VCaP (cell line): Measurements from ENCODE around the gene UBR1.

Experiments used
- H3K27ac ChIP-seq: fragments of 450-650 bp; 2 replicates; pipeline ENCODE4 v1.5.1; 2017
- TF ChIP-seq, protein P1 (sequence below): fragments of 450-650 bp; conservative IDR thresholded peaks from 2 replicates; pipeline ENCODE4 v1.5.1; 2017; ENCODE audit warnings: mild to moderate bottlenecking, moderate library complexity

The UBR1 gene

DNA sequence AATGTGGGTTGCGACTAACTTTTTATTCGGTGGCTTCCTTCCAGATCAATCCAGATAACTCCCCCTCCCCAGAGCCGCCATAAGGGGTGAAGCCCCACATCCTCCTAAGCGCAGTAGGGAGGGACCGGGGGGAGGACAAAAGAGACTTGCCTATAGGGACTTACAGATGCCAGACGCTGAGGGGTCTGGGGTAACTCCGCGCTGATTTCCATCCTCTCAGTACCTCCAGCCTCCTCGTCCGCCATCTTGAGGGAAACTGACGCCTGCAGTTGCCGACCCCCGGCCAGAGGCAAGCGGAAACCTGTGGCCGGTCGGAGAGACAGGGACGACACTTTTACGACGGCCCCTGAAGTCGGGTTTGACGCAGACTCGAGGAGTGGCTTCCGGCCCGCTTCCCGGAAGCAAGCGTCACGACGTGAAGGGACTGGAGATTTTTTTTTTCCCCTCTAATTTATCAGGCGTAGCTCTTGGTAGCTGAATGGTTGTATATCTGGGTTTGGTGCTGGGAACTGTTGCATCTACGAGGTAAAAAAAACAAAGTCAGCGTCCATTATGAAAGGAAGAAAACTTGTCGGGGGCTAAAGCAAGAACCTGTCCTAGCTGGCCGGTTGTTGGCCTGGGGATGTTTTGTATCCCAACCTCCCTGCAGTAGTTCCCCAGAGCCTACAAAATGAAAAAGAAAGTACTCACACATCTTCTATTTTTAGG is at the start of gene UBR1:
TSS of gene UBR1 (minus strand) at position 261 of the 708 bp plus-strand sequence. CDS start at position 245, 16 bp downstream.
- TF ChIP-seq, protein P1, sequence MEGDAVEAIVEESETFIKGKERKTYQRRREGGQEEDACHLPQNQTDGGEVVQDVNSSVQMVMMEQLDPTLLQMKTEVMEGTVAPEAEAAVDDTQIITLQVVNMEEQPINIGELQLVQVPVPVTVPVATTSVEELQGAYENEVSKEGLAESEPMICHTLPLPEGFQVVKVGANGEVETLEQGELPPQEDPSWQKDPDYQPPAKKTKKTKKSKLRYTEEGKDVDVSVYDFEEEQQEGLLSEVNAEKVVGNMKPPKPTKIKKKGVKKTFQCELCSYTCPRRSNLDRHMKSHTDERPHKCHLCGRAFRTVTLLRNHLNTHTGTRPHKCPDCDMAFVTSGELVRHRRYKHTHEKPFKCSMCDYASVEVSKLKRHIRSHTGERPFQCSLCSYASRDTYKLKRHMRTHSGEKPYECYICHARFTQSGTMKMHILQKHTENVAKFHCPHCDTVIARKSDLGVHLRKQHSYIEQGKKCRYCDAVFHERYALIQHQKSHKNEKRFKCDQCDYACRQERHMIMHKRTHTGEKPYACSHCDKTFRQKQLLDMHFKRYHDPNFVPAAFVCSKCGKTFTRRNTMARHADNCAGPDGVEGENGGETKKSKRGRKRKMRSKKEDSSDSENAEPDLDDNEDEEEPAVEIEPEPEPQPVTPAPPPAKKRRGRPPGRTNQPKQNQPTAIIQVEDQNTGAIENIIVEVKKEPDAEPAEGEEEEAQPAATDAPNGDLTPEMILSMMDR, result no peak
- H3K27ac ChIP-seq, result peak within 1 kb of the TSS; percentile 83

DNA sequence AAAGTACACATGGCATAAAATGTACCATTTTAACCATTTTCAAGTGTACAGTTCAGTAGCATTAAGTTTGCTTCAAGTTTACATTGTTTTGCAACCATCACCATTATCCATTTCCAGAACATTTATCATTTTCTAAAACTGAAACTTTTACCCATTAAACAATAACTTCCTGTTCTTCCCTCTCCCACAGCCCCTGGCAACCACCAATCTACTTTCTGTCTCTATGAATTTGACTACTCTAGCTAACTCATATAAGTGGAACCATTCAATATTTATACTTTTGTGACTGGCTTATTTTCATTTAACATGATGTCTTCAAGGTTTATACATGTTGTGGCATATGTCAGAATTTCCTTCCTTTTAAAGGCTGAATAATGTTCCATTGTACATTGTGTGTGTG is 47.4 kb upstream of the UBR1 start:
- TF ChIP-seq, protein P1, result no peak
- no peak overlapping the region for H3K27ac ChIP-seq

DNA sequence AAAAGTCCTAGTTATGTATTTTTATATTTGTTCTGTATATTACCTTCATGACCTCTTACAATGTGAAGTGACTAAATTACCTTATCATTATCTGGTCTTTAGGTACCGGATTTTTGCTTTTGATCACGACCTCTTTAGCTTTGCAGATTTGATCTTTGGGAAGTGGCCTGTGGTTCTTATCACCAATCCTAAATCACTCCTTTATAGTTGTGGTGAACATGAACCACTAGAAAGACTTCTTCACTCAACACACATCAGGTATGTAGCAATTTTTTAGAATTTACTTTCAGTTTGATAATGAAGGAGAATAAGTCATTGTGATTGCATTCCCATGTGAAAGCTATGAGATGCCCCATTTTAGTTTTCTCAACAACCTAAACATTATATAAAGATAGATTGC is 45.9 kb upstream of the UBR1 start:
- H3K27ac ChIP-seq, result no peak overlapping the region
- TF ChIP-seq, protein P1, result no peak

DNA sequence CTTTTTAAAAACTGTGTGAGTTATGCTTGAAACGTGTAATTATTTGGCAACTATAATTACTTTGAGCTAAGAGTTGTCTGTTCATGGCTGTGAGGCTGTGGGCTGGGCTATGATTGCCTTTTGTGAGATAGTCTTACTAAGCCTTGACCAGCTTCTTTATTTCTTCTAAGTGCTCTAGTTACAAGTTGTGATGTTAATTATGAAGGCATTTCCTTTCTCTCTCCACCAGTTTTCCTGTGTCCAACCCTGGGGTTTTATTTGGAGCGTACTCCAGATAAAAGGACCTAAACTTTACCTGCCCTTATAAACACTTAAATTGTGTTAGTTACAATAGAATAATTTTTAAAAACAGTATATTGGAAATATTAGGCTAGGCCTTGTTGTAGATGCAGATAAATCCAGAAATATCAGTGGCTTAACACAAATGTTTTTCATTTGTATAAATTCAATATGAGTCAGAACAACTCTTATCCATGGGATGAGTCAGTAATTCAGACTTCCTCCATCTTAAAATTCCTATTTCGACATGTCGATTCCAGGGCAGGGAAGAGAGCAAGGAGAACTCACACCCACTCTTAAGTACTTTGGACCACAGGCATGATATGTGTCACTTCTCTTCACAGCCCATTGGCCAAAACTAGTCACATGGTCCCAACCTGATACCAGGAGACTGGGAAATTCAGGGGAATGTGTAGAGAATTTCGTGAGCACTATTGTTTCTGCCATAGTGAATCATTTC is 44.5 kb upstream of the UBR1 start:
- TF ChIP-seq, protein P1, result no peak

GRCh38 chr15:43146184-43146583 is 40.3 kb upstream of the UBR1 start:
- no peak overlapping the region for H3K27ac ChIP-seq
- TF ChIP-seq, protein P1, result no peak

More for the DNA sequence above, 44.5 kb upstream of the UBR1 start:
- no peak overlapping the region for H3K27ac ChIP-seq

- H3K27ac ChIP-seq, result no peak overlapping the region
- TF ChIP-seq, protein P1, result no peak
Observed at GRCh38 chr15:43144512-43144911, 38.7 kb upstream of the UBR1 start.

DNA sequence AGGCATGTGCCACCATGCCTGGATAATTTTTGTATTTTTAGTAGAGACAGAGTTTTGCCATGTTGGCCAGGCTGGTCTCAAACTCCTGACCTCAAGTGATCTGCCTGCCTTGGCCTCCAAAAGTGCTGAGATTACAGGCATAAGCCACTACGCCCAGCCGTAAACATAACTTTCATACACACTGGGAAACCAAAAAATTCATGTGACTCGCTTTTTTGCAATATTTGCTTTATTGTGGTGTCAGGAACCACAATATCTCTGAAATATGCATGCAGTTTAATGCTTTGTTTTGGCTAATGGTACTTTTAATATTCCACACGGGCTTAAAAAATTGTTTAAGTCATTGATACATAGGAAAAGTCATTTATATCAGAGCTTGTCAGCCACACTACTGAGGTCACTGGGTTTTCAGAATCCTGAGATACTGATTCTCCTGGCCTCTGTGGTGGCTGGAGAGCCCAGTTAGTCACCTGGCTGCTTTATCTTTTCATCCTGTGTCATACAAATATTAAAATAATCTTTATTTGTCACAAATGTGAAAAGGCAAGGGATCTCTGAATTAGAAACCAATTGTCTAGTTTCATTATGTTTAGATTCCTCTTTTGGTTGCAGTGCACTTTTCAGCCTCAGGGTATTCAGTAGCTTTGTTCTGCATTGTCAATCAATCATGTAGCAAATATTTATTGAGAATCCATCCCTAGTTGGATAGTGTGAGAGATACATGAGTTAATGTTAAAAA is 37.5 kb upstream of the UBR1 start:
- H3K27ac ChIP-seq, result no peak overlapping the region
- TF ChIP-seq, protein P1, result 0 out of 2 replicates have a peak, but pooled peaks have one; percentile 7
